Epithelial cell of proximal tubule (primary cell): ENCODE data around the gene ATXN7. TPM values are rescaled to one million over a fixed set of nuclear protein-coding genes. Genes with fewer than 3 reads are reported as not detected.

Experiments used
- DNase-seq: peaks from one replicate; pipeline ENCODE4 v3.0.0-alpha.2; 2011; ENCODE audit warnings: low read depth
- H3K4me3 ChIP-seq: 2 replicates; pipeline ENCODE4 v1.5.1; 2011; ENCODE audit warnings: low read depth, mild to moderate bottlenecking, low read length
- total RNA-seq: library from RNA; depleted of rRNA; stranded (reverse); fragments of >200 nt; gene quantifications from 2 replicates; pipeline ENCODE4 v1.2.3, GENCODE V29; 2015
- TF ChIP-seq, protein P1 (sequence below): conservative IDR thresholded peaks from 2 replicates; pipeline ENCODE4 v1.5.1; 2012; ENCODE audit warnings: low read depth, mild to moderate bottlenecking, low read length

The ATXN7 gene
- total RNA-seq, 1 donor from 2014 or later, result 16.7 TPM

DNA sequence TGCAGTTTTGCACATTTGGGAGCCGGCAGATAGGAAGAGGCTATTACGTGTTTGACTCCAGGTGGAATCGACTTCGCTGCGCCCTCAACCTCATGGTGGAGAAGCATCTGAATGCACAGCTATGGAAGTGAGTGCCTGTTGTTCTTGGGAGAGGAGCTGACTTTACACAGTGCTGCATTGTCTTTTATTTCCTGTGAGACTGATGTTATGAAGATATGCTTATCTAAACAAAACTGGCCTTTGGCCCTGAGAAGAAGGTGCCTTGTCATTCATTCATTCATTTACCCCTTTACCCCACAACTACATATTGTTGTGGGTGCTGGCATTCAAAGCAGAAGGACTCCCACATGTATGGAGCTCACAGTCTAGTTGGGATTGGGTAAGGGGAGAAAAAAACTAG is 127.1 kb downstream of the ATXN7 start:
- TF ChIP-seq, protein P1, sequence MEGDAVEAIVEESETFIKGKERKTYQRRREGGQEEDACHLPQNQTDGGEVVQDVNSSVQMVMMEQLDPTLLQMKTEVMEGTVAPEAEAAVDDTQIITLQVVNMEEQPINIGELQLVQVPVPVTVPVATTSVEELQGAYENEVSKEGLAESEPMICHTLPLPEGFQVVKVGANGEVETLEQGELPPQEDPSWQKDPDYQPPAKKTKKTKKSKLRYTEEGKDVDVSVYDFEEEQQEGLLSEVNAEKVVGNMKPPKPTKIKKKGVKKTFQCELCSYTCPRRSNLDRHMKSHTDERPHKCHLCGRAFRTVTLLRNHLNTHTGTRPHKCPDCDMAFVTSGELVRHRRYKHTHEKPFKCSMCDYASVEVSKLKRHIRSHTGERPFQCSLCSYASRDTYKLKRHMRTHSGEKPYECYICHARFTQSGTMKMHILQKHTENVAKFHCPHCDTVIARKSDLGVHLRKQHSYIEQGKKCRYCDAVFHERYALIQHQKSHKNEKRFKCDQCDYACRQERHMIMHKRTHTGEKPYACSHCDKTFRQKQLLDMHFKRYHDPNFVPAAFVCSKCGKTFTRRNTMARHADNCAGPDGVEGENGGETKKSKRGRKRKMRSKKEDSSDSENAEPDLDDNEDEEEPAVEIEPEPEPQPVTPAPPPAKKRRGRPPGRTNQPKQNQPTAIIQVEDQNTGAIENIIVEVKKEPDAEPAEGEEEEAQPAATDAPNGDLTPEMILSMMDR, result no peak
- no peak overlapping the region for H3K4me3 ChIP-seq
- no peak for DNase-seq

DNA sequence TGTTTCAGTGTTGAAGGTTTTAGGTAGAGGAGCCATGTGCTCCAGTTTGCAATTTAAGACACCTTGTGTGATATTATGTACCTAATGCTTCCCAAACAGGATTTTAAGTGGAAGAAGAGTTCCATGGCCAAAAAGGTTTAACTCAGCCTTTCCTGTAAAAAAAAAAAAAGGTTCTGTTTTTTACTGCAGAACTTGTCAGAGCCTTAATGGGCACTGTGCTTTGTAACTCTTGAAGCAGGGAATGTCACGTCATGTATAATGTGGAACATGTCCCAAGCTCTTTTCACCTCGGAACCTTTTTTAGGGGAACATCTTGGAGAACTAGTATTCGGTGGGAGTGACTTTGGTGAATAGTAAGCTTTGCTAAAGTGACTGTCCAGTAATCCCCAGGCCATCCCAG is 128.0 kb downstream of the ATXN7 start:
- no peak for DNase-seq
- TF ChIP-seq, protein P1, result no peak
- no peak overlapping the region for H3K4me3 ChIP-seq

DNA sequence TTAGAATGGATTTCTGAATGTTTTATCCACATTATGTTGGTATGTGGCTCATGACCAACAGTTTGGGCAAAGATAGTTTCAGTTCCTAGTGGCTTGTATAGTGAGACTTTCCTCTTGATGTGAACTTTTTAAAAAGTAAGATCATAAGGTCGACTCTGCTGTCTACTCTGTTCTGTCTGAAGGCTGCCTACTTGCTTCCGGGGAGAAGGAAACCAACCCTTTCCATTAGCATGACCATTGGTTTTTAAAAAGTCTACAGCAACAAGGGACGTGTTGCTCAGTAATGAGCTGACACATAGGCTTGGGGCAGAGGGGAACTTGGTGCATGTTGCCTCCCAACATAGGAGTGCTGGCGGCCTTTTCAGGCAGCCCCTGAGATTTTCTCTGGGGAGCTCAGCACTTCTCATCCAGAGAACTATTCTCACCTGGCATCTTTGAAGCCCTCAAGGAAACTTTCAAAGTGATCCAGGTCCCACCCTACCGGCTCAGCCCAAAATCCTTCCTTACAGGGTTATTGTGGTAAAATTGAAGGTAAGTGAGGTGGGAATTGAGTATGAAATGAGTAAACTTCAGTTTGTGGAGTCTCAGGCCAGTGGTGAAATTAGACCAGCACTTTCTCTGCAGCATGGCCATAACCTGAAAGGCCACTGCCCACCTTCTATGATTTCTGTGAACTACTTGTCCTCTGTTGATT is 129.0 kb downstream of the ATXN7 start:
- DNase-seq, result no peak
- H3K4me3 ChIP-seq, result no peak overlapping the region
- TF ChIP-seq, protein P1, result no peak

DNA sequence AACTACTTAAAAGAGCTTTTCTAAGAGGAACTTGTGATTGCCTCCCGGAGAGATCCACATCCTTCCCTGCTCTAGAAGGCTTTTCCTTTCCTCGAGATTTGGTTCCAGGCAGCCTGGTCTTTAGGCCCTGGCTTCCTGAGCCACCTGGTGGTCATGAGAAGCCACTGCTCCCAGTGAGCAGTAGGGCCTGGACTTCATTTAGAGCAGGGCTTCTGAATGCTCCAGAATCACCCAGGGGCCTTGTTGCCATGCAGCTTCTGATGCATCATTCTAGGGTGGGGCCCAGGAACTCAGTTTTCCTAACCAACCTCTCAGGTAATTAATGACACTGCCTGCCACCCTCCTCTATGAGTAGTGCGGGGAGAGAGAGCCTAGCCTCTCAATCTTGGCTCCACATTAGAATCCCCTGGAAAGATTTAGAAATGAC is 130.0 kb downstream of the ATXN7 start:
- no peak overlapping the region for H3K4me3 ChIP-seq
- DNase-seq, result no peak
- TF ChIP-seq, protein P1, result peak; percentile 96

DNA sequence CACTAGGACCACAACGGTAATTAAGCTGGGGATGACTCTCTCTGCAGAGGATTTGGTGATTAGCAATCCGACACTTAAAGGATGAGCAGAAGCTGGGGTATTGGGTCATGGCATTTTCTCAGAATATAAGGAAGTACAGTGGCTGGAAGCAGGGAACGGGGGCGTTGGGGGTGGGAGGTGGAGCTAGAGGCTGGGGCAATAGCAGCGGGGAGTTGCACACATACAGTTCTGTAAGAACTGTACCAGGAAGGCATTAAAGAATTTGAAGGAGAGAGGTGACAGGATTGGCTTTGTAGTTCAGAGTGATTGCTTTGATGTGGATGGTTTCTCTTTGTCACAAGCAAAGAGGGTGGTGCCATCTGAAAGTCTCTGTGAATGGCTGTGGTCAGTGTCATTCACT is 131.4 kb downstream of the ATXN7 start:
- no peak for DNase-seq
- no peak overlapping the region for H3K4me3 ChIP-seq
- TF ChIP-seq, protein P1, result no peak

DNA sequence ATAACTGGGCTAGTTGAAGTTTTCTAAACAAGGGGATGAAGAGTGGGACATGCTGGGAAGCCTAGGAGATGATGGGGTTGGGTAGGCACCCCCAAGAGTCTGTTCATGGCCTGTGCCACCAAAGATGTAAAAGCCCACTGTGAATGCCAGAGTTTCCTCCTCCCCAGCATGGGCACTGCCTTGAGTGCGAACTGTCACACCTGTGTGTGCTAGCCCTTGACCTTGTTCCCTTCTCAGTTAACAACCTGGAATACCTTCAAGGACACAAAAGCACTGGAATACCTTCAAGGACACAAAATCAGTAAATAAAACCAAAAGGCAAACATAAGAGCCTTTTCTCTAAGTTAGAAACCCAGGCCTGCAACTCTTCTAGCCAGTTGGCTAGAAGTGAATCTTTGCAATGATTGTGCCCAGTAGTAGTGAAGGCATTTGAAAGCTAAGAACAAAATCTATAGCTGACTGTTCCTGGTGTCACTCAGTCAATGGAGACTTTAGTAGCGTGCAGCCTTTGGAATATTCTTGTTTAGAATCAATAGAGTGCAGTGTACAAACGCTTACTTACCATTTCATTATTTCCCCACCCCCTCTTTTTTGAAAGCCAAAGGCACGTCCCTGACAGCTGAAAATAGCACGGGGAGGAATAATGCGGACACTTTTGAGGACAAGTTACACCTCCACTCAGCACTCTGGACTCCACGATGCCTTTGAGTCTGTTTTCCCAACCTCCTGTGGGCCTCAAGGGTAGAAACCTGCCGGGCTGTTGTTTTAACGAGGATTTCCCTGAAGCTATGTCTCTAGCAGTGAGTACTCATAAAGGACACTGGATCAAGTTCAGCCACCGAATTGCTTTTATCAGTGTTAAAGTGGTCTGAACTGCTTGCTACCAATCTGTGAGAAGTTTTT is 135.4 kb downstream of the ATXN7 start:
- no peak for DNase-seq
- TF ChIP-seq, protein P1, result no peak

More for the DNA sequence above, 135.4 kb downstream of the ATXN7 start:
- H3K4me3 ChIP-seq, result no peak overlapping the region
